OCI-LY7 (cell line): Measurements from ENCODE around the gene IRX2. TPM values are rescaled to one million over a fixed set of nuclear protein-coding genes. Genes with fewer than 3 reads are reported as not detected.

ENCODE experiments used
- BruUV-seq: library from RNA; stranded (reverse); fragments of 400-500 nt; replicated peaks from 2 replicates; lab custom pipeline; 2021; lab: Mats Ljungman, UMichigan
- CTCF ChIA-PET: fragments of 300-600 bp; sonication (Branson Sonifier 250); formaldehyde crosslinking; loops from one replicate; lab custom pipeline; 2022; ENCODE audit warnings: antibody characterized with exemption; ENCODE audit not compliant: unreplicated experiment; lab: Charles Lee
- POLR2A ChIA-PET: fragments of 300-600 bp; sonication (Branson Sonifier 250); formaldehyde crosslinking; loops from one replicate; lab custom pipeline; 2022; ENCODE audit warnings: antibody characterized with exemption; lab: Charles Lee
- DNase-seq: peaks from one replicate; pipeline ENCODE4 v3.0.0-alpha.2; 2015; ENCODE audit warnings: low spot score
- H2AFZ ChIP-seq: fragments of 200-600 bp; sonication (generic), shearing (Covaris generic); 2 replicates; pipeline ENCODE4 v1.6.1; 2014; ENCODE audit warnings: mild to moderate bottlenecking, antibody characterized with exemption, low read length, moderate library complexity
- H3K27ac ChIP-seq: fragments of 200-600 bp; sonication (generic); 2 replicates; pipeline ENCODE4 v1.5.1; 2014; ENCODE audit warnings: mixed run types, low read depth, mild to moderate bottlenecking, moderate library complexity, low read length, inconsistent platforms; ENCODE audit not compliant: poor library complexity, severe bottlenecking
- H3K36me3 ChIP-seq: fragments of 200-600 bp; sonication (generic); 2 replicates; pipeline ENCODE4 v1.6.1; 2014; ENCODE audit warnings: mild to moderate bottlenecking, antibody characterized with exemption, low read length, moderate library complexity, mixed read lengths; ENCODE audit not compliant: insufficient read depth
- H3K4me1 ChIP-seq: fragments of 200-600 bp; sonication (generic); 2 replicates; pipeline ENCODE4 v1.5.1; 2014; ENCODE audit warnings: mild to moderate bottlenecking, low read length; ENCODE audit not compliant: insufficient read depth, poor library complexity, severe bottlenecking
- H3K4me2 ChIP-seq: fragments of 200-600 bp; sonication (generic); 2 replicates; pipeline ENCODE4 v1.6.1; 2014; ENCODE audit warnings: mild to moderate bottlenecking, low read length
- H3K4me3 ChIP-seq: fragments of 200-600 bp; sonication (generic); 2 replicates; pipeline ENCODE4 v1.5.1; 2014; ENCODE audit warnings: mild to moderate bottlenecking, low read depth, low read length; ENCODE audit not compliant: poor library complexity, severe bottlenecking
- H3K79me2 ChIP-seq: fragments of 200-600 bp; sonication (generic); 2 replicates; pipeline ENCODE4 v1.6.1; 2016; ENCODE audit warnings: low read depth, mild to moderate bottlenecking, low read length, moderate library complexity, mixed read lengths; ENCODE audit not compliant: insufficient read depth
- H3K9me2 ChIP-seq: fragments of 200-600 bp; sonication (generic); 2 replicates; pipeline ENCODE4 v1.6.1; 2016; ENCODE audit warnings: mild to moderate bottlenecking, low read length, mixed read lengths; ENCODE audit not compliant: insufficient read depth
- H3K9me3 ChIP-seq: fragments of 200-600 bp; sonication (generic); 2 replicates; pipeline ENCODE4 v1.6.1; 2014; ENCODE audit warnings: mild to moderate bottlenecking, mixed run types, low read length, mixed read lengths
- H4K20me1 ChIP-seq: fragments of 200-600 bp; sonication (generic); 2 replicates; pipeline ENCODE4 v1.6.1; 2014; ENCODE audit warnings: mild to moderate bottlenecking, antibody characterized with exemption, low read length, moderate library complexity, mixed read lengths; ENCODE audit not compliant: insufficient read depth
- EZH2phosphoT487 ChIP-seq: fragments of 200-600 bp; sonication (generic); IDR thresholded peaks from 2 replicates; pipeline ENCODE4 v1.6.1; 2018; ENCODE audit warnings: low read depth, borderline replicate concordance, mild to moderate bottlenecking, mixed run types, antibody characterized with exemption, low read length, moderate library complexity, mixed read lengths
- intact Hi-C: fragments of 100-400 bp; cut with micrococcal nuclease; formaldehyde crosslinking; loops from one replicate; pipeline ENCODE4 v1.10.0; 2022; ENCODE audit not compliant: unreplicated experiment
- total RNA-seq, 2 experiments: library from RNA; depleted of rRNA in 1 of 2; stranded (reverse); fragments of >200 nt in 1 of 2; shearing (Covaris generic) in 1 of 2; gene quantifications; 2 replicates each; pipeline ENCODE4 v1.2.3, GENCODE V29; 2014 to 2022
- TF ChIP-seq, protein P1 (sequence below): fragments of 200-600 bp; sonication (generic); conservative IDR thresholded peaks from 2 replicates; pipeline ENCODE4 v1.5.1; 2014; ENCODE audit warnings: mild to moderate bottlenecking, antibody characterized with exemption, low read length, moderate library complexity, mixed read lengths

The IRX2 gene
- total RNA-seq, 2 experiments from 2014 or later = not detected

DNA sequence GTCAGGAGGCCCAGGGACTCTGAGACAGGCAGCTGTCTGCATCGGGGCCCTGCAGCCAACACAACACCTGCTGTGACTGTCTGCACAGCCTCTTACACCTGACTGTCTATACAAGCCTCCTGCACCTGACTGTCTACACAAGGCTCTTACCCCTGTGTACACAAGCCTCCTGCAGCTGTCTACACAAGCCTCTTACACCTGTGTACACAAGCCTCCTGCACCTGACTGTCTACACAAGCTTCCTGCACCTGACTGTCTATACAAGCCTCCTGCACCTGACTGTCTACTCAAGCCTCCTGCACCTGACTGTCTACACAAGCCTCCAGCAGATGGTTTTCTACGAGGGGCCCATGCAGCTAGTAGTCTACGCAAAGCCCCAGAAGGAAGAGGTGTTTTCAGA is 18.6 kb downstream of the IRX2 start:
- no peaks in the 10 kb centered on the region for H3K9me3 ChIP-seq
- H3K36me3 ChIP-seq = no peaks in the 10 kb centered on the region
- ChIA-PET POLR2A (no interaction called here), CTCF (no interaction called here)
- H3K4me1 ChIP-seq = no peaks in the 10 kb centered on the region
- no peak overlapping the region for H3K4me2 ChIP-seq
- intact Hi-C loops = no loop called here
- H2AFZ ChIP-seq = no peak overlapping the region
- no peaks in the 10 kb centered on the region for H3K9me2 ChIP-seq
- TF ChIP-seq, protein P1, sequence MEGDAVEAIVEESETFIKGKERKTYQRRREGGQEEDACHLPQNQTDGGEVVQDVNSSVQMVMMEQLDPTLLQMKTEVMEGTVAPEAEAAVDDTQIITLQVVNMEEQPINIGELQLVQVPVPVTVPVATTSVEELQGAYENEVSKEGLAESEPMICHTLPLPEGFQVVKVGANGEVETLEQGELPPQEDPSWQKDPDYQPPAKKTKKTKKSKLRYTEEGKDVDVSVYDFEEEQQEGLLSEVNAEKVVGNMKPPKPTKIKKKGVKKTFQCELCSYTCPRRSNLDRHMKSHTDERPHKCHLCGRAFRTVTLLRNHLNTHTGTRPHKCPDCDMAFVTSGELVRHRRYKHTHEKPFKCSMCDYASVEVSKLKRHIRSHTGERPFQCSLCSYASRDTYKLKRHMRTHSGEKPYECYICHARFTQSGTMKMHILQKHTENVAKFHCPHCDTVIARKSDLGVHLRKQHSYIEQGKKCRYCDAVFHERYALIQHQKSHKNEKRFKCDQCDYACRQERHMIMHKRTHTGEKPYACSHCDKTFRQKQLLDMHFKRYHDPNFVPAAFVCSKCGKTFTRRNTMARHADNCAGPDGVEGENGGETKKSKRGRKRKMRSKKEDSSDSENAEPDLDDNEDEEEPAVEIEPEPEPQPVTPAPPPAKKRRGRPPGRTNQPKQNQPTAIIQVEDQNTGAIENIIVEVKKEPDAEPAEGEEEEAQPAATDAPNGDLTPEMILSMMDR = no peak
- no peak for TF ChIP-seq EZH2phosphoT487
- no peak overlapping the region for H3K4me3 ChIP-seq
- no peaks in the 10 kb centered on the region for H3K79me2 ChIP-seq
- no peak for DNase-seq
- no TSS peak for BruUV-seq
- H3K27ac ChIP-seq = no peak overlapping the region
- H4K20me1 ChIP-seq = no peaks in the 10 kb centered on the region

DNA sequence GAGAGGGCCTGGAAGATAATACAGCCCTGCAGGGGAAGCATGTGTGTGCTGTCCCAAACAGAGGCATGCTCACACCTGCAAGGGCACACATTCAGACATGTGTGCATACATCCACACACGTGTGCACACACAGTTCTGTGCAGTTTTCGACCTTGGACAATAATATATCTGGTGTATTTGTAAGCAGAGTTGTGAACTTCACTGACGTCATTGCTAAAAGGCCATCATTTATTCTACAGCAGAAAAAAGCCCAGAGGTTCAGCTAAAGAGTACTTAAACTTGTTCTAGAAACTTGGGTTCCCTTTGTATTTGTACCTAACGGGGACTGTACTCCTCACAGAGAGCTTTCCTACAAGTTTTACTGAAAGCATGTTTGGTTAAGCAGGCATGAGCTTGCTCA is 19.5 kb downstream of the IRX2 start:
- BruUV-seq = no TSS peak
- H2AFZ ChIP-seq = no peak overlapping the region
- CTCF ChIA-PET = no interaction called here
- no peak overlapping the region for H3K4me3 ChIP-seq
- H3K4me1 ChIP-seq = no peaks in the 10 kb centered on the region
- no peaks in the 10 kb centered on the region for H3K9me2 ChIP-seq
- no peak overlapping the region for H3K27ac ChIP-seq
- DNase-seq = no peak
- no peaks in the 10 kb centered on the region for H3K79me2 ChIP-seq
- no peaks in the 10 kb centered on the region for H3K36me3 ChIP-seq
- POLR2A ChIA-PET = interaction anchor here (0.6 kb wide), 1 partner anchor 36 kb away, joined by 3 read pairs; no protein-coding TSS in a partner anchor
- H3K4me2 ChIP-seq = no peak overlapping the region
- no peak for TF ChIP-seq EZH2phosphoT487
- TF ChIP-seq, protein P1 = no peak
- H4K20me1 ChIP-seq = no peaks in the 10 kb centered on the region
- H3K9me3 ChIP-seq = no peaks in the 10 kb centered on the region
- intact Hi-C loops = no loop called here

DNA sequence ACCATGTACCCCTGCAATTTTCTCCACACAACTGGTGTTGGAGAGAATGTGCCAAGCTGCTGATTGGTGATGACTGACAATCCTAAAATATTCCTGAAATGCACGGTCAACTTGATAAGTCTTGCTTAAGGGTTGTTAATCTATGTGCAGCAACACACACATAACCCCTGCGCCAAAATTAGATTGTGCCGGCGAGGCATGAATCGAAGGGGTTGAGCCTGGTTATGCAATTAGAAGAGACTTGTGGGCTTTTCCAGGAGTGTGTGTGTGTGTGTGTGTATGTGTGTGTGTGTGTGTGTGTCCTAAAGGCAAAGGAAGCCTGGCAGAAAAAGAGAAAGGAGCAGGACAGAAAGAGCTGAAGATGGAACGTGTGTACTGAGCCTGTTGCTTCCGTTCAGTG is 22.3 kb downstream of the IRX2 start:
- BruUV-seq = no TSS peak

More for the DNA sequence above, 22.3 kb downstream of the IRX2 start:
- Histone ChIP-seq H3K79me2 (no peaks in the 10 kb centered on the region), H4K20me1 (no peaks in the 10 kb centered on the region), H3K36me3 (no peaks in the 10 kb centered on the region), H3K4me2 (no peak overlapping the region), H2AFZ (no peak overlapping the region), H3K4me1 (no peaks in the 10 kb centered on the region), H3K4me3 (no peak overlapping the region), H3K9me3 (no peaks in the 10 kb centered on the region), H3K27ac (no peak overlapping the region), H3K9me2 (no peaks in the 10 kb centered on the region)
- intact Hi-C loops = no loop called here
- no peak for DNase-seq
- no peak for TF ChIP-seq EZH2phosphoT487
- TF ChIP-seq, protein P1 = no peak
- POLR2A ChIA-PET = no interaction called here
- CTCF ChIA-PET = no interaction called here
